ENCODE data around the gene PSD2. TPM values are rescaled to one million over a fixed set of nuclear protein-coding genes. Genes with fewer than 3 reads are reported as not detected.
A peak's percentile ranks its signal among the peaks of the same experiment; 100 is the strongest.

Gene PSD2
- total and polyA plus RNA-seq, 2 of the 13 experiments (the other 11 are each of a cell fraction or from before 2014, with no cell fraction given) = 0.07 TPM; not detected in 1

DNA sequence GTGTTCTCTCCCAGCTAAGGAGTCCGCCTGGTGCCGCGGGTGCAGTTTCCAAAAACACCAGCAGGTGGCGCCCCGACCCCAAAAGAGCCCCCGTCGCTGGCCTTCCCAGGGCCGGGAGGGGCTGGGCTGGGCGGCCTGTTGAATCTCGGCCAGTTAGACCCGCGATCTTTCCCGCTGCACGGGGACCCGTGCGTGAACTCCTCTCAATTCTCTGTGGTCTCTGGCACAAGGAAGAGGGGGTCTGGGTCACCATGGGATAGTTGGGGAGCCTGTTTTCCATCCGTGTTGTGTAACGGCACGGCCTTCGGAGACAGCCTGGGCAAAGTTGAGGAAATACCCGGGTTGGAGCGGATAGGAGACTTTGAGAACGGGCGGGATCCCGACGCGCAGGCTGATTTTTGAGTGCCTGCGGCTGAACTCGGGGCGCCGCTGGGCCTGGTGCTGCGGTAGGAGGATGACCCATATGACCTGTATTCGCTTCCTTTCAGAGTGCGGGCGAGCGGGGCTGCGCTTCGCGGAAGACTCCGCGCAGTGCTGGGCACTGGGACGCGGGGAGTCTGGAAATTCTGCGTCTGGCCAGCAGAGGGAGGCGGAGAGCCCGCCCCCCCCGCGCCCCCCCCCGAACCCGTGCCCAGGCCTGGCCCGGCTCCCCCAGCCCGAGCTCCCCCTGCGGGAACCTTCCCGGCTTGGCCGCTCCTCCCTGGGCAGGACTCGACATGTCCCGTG lies 7.9 kb upstream of the PSD2 start (continued):
- TF ChIP-seq AFF4 (CRISPR knock-in tag; IDR thresholded peaks at IDR 0.05) = no peak
- TF ChIP-seq ZNF496 (CRISPR knock-in tag; IDR thresholded peaks at IDR 0.05; ENCODE audit: insufficient replicate concordance) = no peak
- TF ChIP-seq ZKSCAN1 (IDR thresholded peaks at IDR 0.05; ENCODE audit: low read length) = no peak
- TF ChIP-seq ETV5 (CRISPR knock-in tag; IDR thresholded peaks at IDR 0.05; ENCODE audit: borderline replicate concordance) = no peak
- no peak for TF ChIP-seq ATAD3A (CRISPR knock-in tag; IDR thresholded peaks at IDR 0.05)
- TF ChIP-seq PRMT3 (CRISPR knock-in tag; IDR thresholded peaks at IDR 0.05; ENCODE audit: borderline replicate concordance, low read depth) = no peak
- TF ChIP-seq ZNF350 (CRISPR knock-in tag; IDR thresholded peaks at IDR 0.05; ENCODE audit: borderline replicate concordance, low read depth) = peak; percentile 68; the same call in 1 of the 2 replicates
- TF ChIP-seq CEBPG (CRISPR knock-in tag; IDR thresholded peaks at IDR 0.05) = no peak
- no peak for TF ChIP-seq SMAD9 (CRISPR knock-in tag; IDR thresholded peaks at IDR 0.05)
- no peak for TF ChIP-seq GATAD1 (CRISPR knock-in tag; IDR thresholded peaks at IDR 0.05)
- no peak for TF ChIP-seq NFYC (CRISPR knock-in tag; IDR thresholded peaks at IDR 0.05)
- no peak for TF ChIP-seq ZNF318 (CRISPR knock-in tag; IDR thresholded peaks at IDR 0.05)
- TF ChIP-seq ZNF652 (CRISPR knock-in tag; IDR thresholded peaks at IDR 0.05; ENCODE audit: borderline replicate concordance, low read depth) = no peak
- no peak for TF ChIP-seq HNRNPUL1 (IDR thresholded peaks at IDR 0.05; ENCODE audit: low read depth, low read length)
- no peak for TF ChIP-seq ZNF17 (CRISPR knock-in tag; IDR thresholded peaks at IDR 0.05)
- TF ChIP-seq, protein P1, sequence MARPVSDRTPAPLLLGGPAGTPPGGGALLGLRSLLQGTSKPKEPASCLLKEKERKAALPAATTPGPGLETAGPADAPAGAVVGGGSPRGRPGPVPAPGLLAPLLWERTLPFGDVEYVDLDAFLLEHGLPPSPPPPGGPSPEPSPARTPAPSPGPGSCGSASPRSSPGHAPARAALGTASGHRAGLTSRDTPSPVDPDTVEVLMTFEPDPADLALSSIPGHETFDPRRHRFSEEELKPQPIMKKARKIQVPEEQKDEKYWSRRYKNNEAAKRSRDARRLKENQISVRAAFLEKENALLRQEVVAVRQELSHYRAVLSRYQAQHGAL (CRISPR knock-in tag; IDR thresholded peaks at IDR 0.05; ENCODE audit: not compliant biosample characterization) = no peak
- no peak for TF ChIP-seq NFRKB (IDR thresholded peaks at IDR 0.05)
- no peak for TF ChIP-seq SNAI1 (CRISPR knock-in tag; IDR thresholded peaks at IDR 0.05; ENCODE audit: borderline replicate concordance)

Data from HepG2 (cell line).